ENCODE measurements around the gene VARS2.

Gene VARS2

DNA sequence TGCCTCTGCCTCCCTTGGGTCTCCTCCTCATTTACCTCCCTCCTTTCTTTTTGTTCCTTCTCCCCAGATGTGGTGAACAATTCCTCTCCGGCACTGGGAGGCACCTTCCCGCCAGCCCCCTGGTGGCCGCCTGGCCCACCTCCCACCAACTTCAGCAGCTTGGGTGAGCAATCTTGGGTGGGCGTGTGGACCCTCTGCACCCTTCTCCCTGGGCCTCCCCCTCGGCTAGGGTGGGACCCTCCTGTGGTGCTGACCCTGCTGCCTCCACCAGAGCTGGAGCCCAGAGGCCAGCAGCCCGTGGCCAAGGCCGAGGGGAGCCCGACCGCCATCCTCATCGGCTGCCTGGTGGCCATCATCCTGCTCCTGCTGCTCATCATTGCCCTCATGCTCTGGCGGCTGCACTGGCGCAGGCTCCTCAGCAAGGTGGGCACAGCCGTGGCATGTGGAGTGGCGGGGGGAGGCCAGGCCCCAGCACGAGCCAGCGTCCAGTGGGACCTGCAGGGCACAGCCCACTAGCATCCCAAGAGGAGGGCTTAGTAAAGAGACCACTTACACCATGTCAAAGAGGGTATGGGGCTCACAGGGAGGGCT, 20.9 kb upstream of the VARS2 start:
- H3K79me2 ChIP-seq (ENCODE audit: low read length), result no peaks in the 10 kb centered on the region
- H2AFZ ChIP-seq (ENCODE audit: low read depth, low read length), result no peak overlapping the region
- no peak overlapping the region for H3K27ac ChIP-seq (ENCODE audit: low read length)
- H3K9ac ChIP-seq (ENCODE audit: low read length), result no peak overlapping the region
- H3K36me3 ChIP-seq (replicated peaks; ENCODE audit: low read depth, low read length), result no peaks in the 10 kb centered on the region
- H3K4me3 ChIP-seq (ENCODE audit: low read length), result no peak overlapping the region
- no peak overlapping the region for H3K4me2 ChIP-seq (ENCODE audit: low read length)
- no peaks in the 10 kb centered on the region for H4K20me1 ChIP-seq (ENCODE audit: insufficient read depth, low read length)
- H3K9me3 ChIP-seq (ENCODE audit: insufficient read depth, low read length), result no peaks in the 10 kb centered on the region
- no peaks in the 10 kb centered on the region for H3K27me3 ChIP-seq (ENCODE audit: low read depth, low read length)
- H3K4me1 ChIP-seq (ENCODE audit: low read length), result no peaks in the 10 kb centered on the region
- TF ChIP-seq, protein P1, sequence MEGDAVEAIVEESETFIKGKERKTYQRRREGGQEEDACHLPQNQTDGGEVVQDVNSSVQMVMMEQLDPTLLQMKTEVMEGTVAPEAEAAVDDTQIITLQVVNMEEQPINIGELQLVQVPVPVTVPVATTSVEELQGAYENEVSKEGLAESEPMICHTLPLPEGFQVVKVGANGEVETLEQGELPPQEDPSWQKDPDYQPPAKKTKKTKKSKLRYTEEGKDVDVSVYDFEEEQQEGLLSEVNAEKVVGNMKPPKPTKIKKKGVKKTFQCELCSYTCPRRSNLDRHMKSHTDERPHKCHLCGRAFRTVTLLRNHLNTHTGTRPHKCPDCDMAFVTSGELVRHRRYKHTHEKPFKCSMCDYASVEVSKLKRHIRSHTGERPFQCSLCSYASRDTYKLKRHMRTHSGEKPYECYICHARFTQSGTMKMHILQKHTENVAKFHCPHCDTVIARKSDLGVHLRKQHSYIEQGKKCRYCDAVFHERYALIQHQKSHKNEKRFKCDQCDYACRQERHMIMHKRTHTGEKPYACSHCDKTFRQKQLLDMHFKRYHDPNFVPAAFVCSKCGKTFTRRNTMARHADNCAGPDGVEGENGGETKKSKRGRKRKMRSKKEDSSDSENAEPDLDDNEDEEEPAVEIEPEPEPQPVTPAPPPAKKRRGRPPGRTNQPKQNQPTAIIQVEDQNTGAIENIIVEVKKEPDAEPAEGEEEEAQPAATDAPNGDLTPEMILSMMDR (IDR thresholded peaks at IDR 0.05; ENCODE audit: low read depth, low read length), result no peak
- no peak for TF ChIP-seq EZH2phosphoT487 (IDR thresholded peaks at IDR 0.05; ENCODE audit: low read depth)

DNA sequence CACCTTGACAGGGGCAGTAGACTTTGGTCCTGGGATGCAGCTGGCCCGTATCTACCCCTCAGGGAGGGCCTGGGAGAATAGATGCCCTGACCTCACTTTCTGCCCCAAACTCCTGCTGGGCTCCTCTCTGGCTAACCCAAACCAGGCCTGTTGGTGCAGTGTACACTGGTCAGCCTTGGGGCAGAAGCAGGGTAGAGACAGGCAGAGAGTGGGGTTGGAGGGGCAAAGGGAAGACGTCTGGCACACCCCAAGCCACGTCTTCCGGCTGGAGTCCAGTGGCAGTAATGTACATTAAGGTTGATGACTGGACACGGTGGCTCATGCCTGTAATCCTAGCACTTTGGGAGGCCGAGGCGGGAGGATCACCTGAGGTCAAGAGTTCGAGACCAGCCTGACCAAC, 20.4 kb upstream of the VARS2 start:
- no peak overlapping the region for H3K9ac ChIP-seq (ENCODE audit: low read length)

DNA sequence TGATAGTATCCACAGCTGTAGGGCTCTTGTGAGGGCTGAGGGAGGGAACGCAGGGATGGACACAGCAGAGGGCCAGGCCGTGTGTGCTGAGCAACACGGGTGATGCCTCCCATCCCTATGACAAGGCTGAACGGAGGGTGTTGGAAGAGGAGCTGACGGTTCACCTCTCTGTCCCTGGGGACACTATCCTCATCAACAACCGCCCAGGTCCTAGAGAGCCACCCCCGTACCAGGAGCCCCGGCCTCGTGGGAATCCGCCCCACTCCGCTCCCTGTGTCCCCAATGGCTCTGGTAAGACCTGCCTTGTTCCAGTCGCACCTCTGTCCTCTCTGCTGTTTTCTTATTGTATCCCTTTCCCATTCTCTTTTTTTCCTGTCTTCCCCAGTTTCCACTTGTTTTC, 19.7 kb upstream of the VARS2 start:
- Histone ChIP-seq H3K4me3 (ENCODE audit: low read length) (no peak overlapping the region), H3K4me2 (ENCODE audit: low read length) (no peak overlapping the region), H3K27me3 (ENCODE audit: low read depth, low read length) (no peaks in the 10 kb centered on the region), H3K9me3 (ENCODE audit: insufficient read depth, low read length) (no peaks in the 10 kb centered on the region), H3K27ac (ENCODE audit: low read length) (no peak overlapping the region), H3K9ac (ENCODE audit: low read length) (no peak overlapping the region), H2AFZ (ENCODE audit: low read depth, low read length) (no peak overlapping the region), H3K36me3 (replicated peaks; ENCODE audit: low read depth, low read length) (no peaks in the 10 kb centered on the region), H3K79me2 (ENCODE audit: low read length) (no peaks in the 10 kb centered on the region), H3K4me1 (ENCODE audit: low read length) (no peaks in the 10 kb centered on the region), H4K20me1 (ENCODE audit: insufficient read depth, low read length) (no peaks in the 10 kb centered on the region)
- no peak for TF ChIP-seq EZH2phosphoT487 (IDR thresholded peaks at IDR 0.05; ENCODE audit: low read depth)
- TF ChIP-seq, protein P1 (IDR thresholded peaks at IDR 0.05; ENCODE audit: low read depth, low read length), result no peak

More for the DNA sequence above, 20.4 kb upstream of the VARS2 start:
- Histone ChIP-seq H3K9me3 (ENCODE audit: insufficient read depth, low read length) (no peaks in the 10 kb centered on the region), H3K27me3 (ENCODE audit: low read depth, low read length) (no peaks in the 10 kb centered on the region), H3K4me3 (ENCODE audit: low read length) (no peak overlapping the region), H4K20me1 (ENCODE audit: insufficient read depth, low read length) (no peaks in the 10 kb centered on the region), H2AFZ (ENCODE audit: low read depth, low read length) (no peak overlapping the region), H3K4me2 (ENCODE audit: low read length) (no peak overlapping the region), H3K27ac (ENCODE audit: low read length) (no peak overlapping the region), H3K36me3 (replicated peaks; ENCODE audit: low read depth, low read length) (no peaks in the 10 kb centered on the region), H3K4me1 (ENCODE audit: low read length) (no peaks in the 10 kb centered on the region), H3K79me2 (ENCODE audit: low read length) (no peaks in the 10 kb centered on the region)
- TF ChIP-seq, protein P1 (IDR thresholded peaks at IDR 0.05; ENCODE audit: low read depth, low read length), result no peak
- TF ChIP-seq EZH2phosphoT487 (IDR thresholded peaks at IDR 0.05; ENCODE audit: low read depth), result no peak

DNA sequence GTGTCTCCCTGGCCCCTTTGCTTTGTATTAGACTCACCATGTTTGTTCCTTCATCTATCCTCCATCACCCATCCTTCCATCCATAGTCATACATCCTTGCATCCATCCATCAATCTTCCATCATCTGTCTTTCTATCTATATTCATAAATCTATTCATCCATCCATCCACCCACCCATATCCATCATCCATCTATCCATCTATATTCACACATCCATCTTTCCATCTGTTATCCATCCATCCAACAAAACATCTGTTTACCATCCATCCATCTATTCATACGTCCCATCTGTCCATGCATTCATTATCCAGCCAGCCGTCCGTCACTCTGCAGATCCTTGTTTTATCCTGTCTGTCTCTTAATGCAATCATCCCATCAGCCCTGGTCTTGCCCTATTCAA, 19.1 kb upstream of the VARS2 start:
- no peak overlapping the region for H3K4me2 ChIP-seq (ENCODE audit: low read length)
- no peaks in the 10 kb centered on the region for H3K36me3 ChIP-seq (replicated peaks; ENCODE audit: low read depth, low read length)

More for the DNA sequence above, 19.1 kb upstream of the VARS2 start:
- H3K4me1 ChIP-seq (ENCODE audit: low read length), result no peaks in the 10 kb centered on the region
- TF ChIP-seq, protein P1 (IDR thresholded peaks at IDR 0.05; ENCODE audit: low read depth, low read length), result no peak
- no peak for TF ChIP-seq EZH2phosphoT487 (IDR thresholded peaks at IDR 0.05; ENCODE audit: low read depth)
- H3K9me3 ChIP-seq (ENCODE audit: insufficient read depth, low read length), result no peaks in the 10 kb centered on the region
- H3K4me3 ChIP-seq (ENCODE audit: low read length), result no peak overlapping the region
- no peak overlapping the region for H3K27ac ChIP-seq (ENCODE audit: low read length)
- no peak overlapping the region for H3K9ac ChIP-seq (ENCODE audit: low read length)
- no peaks in the 10 kb centered on the region for H3K27me3 ChIP-seq (ENCODE audit: low read depth, low read length)
- no peaks in the 10 kb centered on the region for H4K20me1 ChIP-seq (ENCODE audit: insufficient read depth, low read length)
- H2AFZ ChIP-seq (ENCODE audit: low read depth, low read length), result no peak overlapping the region
- no peaks in the 10 kb centered on the region for H3K79me2 ChIP-seq (ENCODE audit: low read length)
